A549 (cell line): Measurements from ENCODE around the gene GYG2.

ENCODE experiments used
- CTCF ChIP-seq: fragments of >200 bp; sonication (Bioruptor Twin); formaldehyde crosslinking; IDR thresholded peaks from 3 replicates; pipeline ENCODE4 v1.5.1; 2016
- EP300 ChIP-seq, 2 experiments: fragments of >200 bp; sonication (Bioruptor Twin); formaldehyde crosslinking; IDR thresholded peaks; 2 replicates in 1 of 2; 3 replicates in 1 of 2; pipeline ENCODE4 v1.6.1; 2016 to 2017
- JUN ChIP-seq, 2 experiments: fragments of >200 bp; sonication (Bioruptor Twin); formaldehyde crosslinking; IDR thresholded peaks; 2 replicates in 1 of 2; 3 replicates in 1 of 2; pipeline ENCODE4 v1.6.1; 2016 to 2017

GRCh38 chrX:2902841-2903240, 74.1 kb downstream of the GYG2 start:
- TF ChIP-seq JUN (IDR thresholded peaks at IDR 0.05) (no peak), CTCF (no peak), EP300 (IDR thresholded peaks at IDR 0.05) (no peak)
